ENCODE results near the gene PRMT2.

GRCh38 chr21:46597031-46597430 is 38.4 kb upstream of the PRMT2 start:
- TF ChIP-seq YY1 (IDR thresholded peaks at IDR 0.05; ENCODE audit: insufficient read depth, insufficient read length): no peak
- TF ChIP-seq SUZ12 (IDR thresholded peaks at IDR 0.05; ENCODE audit: extremely low read depth, insufficient read depth, insufficient read length): no peak
